Measurements from ENCODE around the gene SREBF2. TPM values are rescaled to one million over a fixed set of nuclear protein-coding genes. Genes with fewer than 3 reads are reported as not detected.

The SREBF2 gene
- total and polyA plus RNA-seq, 2 of the 8 experiments (the other 6 are each of a cell fraction or from before 2014, with no cell fraction given): 125 to 144 TPM

- no peak for TF ChIP-seq EZH2 (IDR thresholded peaks at IDR 0.05; ENCODE audit: low read depth, low read length, severe bottlenecking)
- peak; percentile 17 for TF ChIP-seq RNF2 (IDR thresholded peaks at IDR 0.05; ENCODE audit: borderline replicate concordance, low read depth, low read length, missing control alignments, poor library complexity, severe bottlenecking)
- no peak for TF ChIP-seq TEAD4 (IDR thresholded peaks at IDR 0.05; ENCODE audit: low read depth, low read length)
- no peak for TF ChIP-seq CHD2 (IDR thresholded peaks at IDR 0.05; ENCODE audit: low read length)
- TF ChIP-seq RBBP5 (IDR thresholded peaks at IDR 0.05; ENCODE audit: borderline replicate concordance, low read depth, low read length): peak; percentile 79
- TF ChIP-seq POU5F1 (IDR thresholded peaks at IDR 0.05; ENCODE audit: low read depth, low read length): no peak
- no peak for TF ChIP-seq RXRA (IDR thresholded peaks at IDR 0.05; ENCODE audit: insufficient read depth, low read depth, low read length)
- no peak for TF ChIP-seq JUN (IDR thresholded peaks at IDR 0.05; ENCODE audit: low read depth, low read length)
- TF ChIP-seq TBP (IDR thresholded peaks at IDR 0.05; ENCODE audit: low read depth, low read length): peak; percentile 96
- TF ChIP-seq SIX5 (IDR thresholded peaks at IDR 0.05; ENCODE audit: low read depth, low read length): no peak
- peak; percentile 60 for TF ChIP-seq E2F6 (IDR thresholded peaks at IDR 0.05)
- no peak for TF ChIP-seq CBX5 (IDR thresholded peaks at IDR 0.05; ENCODE audit: low read depth, low read length)
- no peak for TF ChIP-seq TCF12 (IDR thresholded peaks at IDR 0.05; ENCODE audit: low read depth, low read length)
- peak; percentile 48 for TF ChIP-seq ASH2L (IDR thresholded peaks at IDR 0.05; ENCODE audit: low read length)
- TF ChIP-seq TAF7 (optimal IDR thresholded peaks at IDR 0.05; ENCODE audit: borderline replicate concordance, low read depth, low read length): peak; percentile 96
- TF ChIP-seq TAF1 (IDR thresholded peaks at IDR 0.05; ENCODE audit: low read depth, low read length): peak; percentile 96
- peak; percentile 85; the same call in 1 of the 2 replicates for TF ChIP-seq GABPA (IDR thresholded peaks at IDR 0.05; ENCODE audit: borderline replicate concordance, insufficient read depth, low read length)
- no peak for TF ChIP-seq HDAC6 (IDR thresholded peaks at IDR 0.05; ENCODE audit: low read depth, low read length)
- peak; percentile 52 for TF ChIP-seq CREB1 (IDR thresholded peaks at IDR 0.05)
- no peak for TF ChIP-seq CTCF (IDR thresholded peaks at IDR 0.05; ENCODE audit: control extremely low read depth in 1 of 3, insufficient read depth in 1 of 3, low read depth in 1 of 3, low read length in 3 of 3)
- TF ChIP-seq YY1 (IDR thresholded peaks at IDR 0.05; ENCODE audit: low read depth, low read length): no peak
- TF ChIP-seq RFX5 (IDR thresholded peaks at IDR 0.05; ENCODE audit: borderline replicate concordance, low read depth, low read length): no peak
These were observed 32.4 kb upstream of the SREBF2 start, which contains the start of gene CCDC134 (continued) for GRCh38 chr22:41800348-41801146.

All from H1 (cell line).